T-helper 2 cell (primary cell): ENCODE measurements around the gene IDE.
A peak's percentile ranks its signal among the peaks of the same experiment; 100 is the strongest.
"Not testable (repeated sequence)": the region's sequence is repeated elsewhere in the genome, so short reads cannot be mapped to it uniquely, and the experiment has no call there.

Experiments used
- DNase-seq, 5 experiments: peaks; one replicate each; pipeline versions ENCODE4 v3.0.0 to v3.0.0-alpha.2; 2012 to 2022
- total RNA-seq, 2 donors: gene quantifications; one replicate each; lab custom pipeline; 2026; lab: John Stamatoyannopoulos, UW

IDE gene
- 46.1 to 62.8 reads per million in 2 donors for total RNA-seq

DNA sequence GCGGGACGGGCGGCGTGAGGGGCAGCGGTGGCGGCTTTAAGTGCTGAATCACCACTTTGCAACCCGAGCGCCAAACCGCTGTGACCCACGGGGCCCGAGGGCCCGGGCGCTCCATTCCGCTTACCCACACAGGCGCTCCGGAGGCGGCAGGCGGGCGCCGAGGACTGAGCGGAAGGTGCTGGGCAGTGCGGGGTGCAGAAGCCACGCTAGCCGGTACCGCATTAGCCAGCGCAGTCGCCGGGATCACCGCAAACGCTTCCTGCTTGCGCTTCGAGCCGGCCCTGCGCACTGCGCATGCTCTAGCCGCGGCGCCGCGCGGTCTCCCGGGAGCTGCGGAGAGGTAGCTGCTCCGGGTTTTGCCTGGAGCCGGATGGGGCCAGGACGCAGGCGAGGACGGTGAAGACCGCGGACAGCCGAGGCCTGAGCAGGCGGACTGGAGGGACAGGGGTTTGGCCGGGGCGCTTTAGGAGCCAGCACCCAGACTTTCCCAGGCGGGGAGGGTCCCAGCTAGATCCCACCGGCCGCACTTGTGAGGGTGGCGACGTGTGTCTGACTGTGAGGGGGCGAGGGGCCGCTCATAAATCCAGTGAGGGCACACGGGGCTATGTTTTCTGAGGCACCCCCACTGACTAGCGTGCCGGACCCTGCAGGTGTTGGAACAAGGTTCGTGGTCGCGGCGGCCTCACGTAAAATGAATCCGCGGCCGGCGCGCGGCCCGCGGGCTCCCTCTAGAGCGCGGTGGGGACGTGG lies at the start of gene IDE:
IDE (minus strand) TSS at position 296 of the 750 bp plus-strand sequence; CDS start at position 222, 74 bp downstream.
- peak; percentile 57 to 90 (median 71) for DNase-seq

GRCh38 chr10:92619368-92619767 lies 45.5 kb upstream of the IDE start:
- peak in 1 of 5 experiments; percentile 79 for DNase-seq

- no peak for DNase-seq
Observed at GRCh38 chr10:92615515-92615914, 41.6 kb upstream of the IDE start.

DNA sequence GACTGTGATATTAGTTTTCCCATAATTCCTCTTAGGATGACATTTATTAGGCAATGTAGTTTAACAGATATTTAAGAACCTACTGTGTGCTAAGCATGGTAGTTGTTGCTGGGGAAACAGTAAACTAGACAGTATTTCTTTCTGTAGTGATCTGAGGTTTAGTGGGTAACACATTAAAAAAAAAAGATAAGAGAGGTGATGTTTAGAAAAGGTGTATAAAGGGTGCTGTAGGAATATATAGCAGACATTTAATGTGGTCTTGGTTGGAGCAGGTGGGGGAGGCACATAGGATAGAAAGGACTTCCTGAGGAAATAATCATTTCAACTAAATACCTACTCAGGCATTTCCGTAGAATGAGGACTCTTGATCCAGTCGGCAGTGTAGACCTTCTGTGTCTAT lies 30.9 kb upstream of the IDE start:
- DNase-seq = no peak

- no peak for DNase-seq
Observed at GRCh38 chr10:92598321-92598720, 24.4 kb upstream of the IDE start.

GRCh38 chr10:92595505-92595904 lies 21.6 kb upstream of the IDE start:
- DNase-seq = no peak

- DNase-seq = peak in 1 of 5 experiments; percentile 75
Observed at GRCh38 chr10:92593619-92594588, 20.0 kb upstream of the IDE start.

DNA sequence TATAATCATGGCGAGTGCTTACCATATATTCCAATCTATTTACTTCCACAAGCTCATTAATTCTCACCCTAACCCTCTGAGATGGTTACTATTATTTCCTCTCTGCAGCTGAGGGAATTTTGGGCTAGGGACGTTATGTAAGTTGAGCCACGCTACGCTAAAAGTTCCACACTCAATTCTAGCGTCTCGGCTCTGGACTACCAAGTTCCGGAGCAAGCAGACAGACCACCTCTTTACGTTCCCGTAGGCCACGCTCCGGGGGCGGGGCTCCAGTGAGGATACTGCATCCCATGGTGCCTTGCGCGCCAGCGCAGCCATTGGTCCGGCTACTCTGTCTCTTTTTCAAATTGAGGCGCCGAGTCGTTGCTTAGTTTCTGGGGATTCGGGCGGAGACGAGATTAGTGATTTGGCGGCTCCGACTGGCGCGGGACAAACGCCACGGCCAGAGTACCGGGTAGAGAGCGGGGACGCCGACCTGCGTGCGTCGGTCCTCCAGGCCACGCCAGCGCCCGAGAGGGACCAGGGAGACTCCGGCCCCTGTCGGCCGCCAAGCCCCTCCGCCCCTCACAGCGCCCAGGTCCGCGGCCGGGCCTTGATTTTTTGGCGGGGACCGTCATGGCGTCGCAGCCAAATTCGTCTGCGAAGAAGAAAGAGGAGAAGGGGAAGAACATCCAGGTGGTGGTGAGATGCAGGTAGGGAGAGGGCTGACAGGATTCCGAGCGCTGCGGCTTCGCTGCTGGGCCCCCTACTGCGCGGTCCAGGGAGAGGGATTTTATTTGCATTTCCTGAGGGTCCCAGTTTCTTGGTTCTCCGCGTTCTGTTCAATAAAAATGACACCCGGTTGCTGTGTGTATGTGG lies 19.1 kb upstream of the IDE start, which contains the start of gene KIF11:
KIF11 (plus strand) TSS at position 370 of the 858 bp plus-strand sequence; CDS start at position 616, 246 bp downstream.
- DNase-seq = peak; percentile 88 to 98 (median 94)

- DNase-seq = peak; percentile 71 to 99 (median 87)
Observed at GRCh38 chr10:92591550-92592022, 17.7 kb upstream of the IDE start.

DNA sequence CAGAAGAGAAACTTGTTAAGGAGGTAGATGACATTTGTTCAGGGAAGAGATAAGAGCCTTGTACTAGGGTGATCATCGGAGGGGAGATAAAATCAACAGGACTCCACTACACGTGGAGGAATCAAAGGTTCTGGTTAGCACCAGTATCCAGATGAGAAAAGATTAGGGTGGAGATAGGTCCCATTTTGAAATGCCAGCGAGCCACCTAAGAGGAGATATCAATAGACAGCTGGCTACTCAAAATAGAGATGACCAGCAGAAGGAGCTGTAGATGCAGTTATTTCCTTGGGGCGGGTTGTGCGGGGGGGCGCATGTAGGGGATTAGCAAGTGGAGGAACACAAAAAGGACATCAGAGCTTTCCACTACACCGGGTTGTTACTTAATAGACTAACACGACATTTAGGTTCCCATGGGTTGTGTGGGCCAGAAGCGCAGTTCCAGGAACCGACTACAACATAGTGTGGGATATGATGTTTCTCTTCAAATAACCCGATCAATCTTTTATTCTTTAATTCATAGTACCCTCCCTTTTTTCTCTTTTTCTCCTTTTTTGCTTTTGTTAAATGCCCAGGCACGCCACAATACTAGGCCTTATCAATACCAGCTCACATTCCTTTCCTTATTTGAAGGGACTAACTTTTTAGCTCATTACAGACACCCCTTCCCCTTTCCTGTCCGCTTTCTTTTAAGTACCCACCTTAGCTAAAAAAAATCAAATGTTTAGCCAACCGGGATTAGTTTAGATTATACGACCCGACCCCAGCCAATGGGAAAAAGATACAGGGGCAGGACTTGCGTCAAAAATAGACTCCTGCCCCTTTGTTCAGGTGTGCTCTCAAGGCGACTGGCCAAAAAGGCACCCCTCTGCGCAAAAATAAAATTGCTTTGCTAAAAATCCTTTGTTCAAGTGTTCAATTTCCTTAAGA lies 17.0 kb upstream of the IDE start:
- peak in 2 of 5 experiments; percentile 8 to 38 for DNase-seq

- not testable (repeated sequence) for DNase-seq
Observed at GRCh38 chr10:92582347-92582746, 8.5 kb upstream of the IDE start.

- no peak for DNase-seq
Observed at GRCh38 chr10:92575961-92576360, 2.1 kb upstream of the IDE start.

- peak in 1 of 5 experiments; percentile 49 for DNase-seq
Observed at GRCh38 chr10:92574548-92575261, 812 bp upstream of the IDE start.

- peak in 4 of 5 experiments; percentile 11 to 71 (median 19) for DNase-seq
Observed at GRCh38 chr10:92573091-92573797, 649 bp downstream of the IDE start.

DNA sequence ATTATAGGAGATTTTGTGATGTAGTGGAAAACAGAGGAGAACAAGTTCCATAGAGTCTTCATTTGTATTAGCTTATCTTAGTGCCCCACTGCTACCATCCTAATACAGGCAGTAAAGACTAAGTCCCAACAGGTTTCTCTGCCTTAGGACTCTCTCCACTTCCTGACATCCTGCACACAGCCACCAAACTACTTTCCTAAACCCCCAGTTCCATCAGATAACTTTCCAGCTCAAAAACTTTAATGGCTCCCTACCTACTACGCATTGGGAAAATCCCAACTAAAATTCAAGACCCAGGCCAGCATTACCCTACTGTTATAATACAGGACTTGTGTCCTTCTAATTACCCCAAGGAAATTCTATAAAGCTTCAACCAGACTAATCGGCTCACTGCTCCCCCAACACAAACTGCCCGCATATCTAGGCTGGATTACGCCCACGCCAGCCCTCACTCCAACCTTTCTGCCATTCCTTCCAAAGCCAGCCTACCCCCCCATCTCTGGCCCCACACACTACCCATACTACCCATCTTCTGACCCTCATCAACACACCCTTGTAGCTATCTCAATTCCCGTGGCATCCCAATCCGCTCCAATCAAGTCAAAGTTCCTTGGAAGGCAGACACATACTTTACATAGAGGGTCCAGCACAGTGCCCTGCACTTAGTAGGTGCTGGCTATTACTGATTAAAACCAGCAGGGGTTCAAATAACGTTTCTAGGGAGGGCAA lies 1.4 kb downstream of the IDE start:
- DNase-seq = no peak

DNA sequence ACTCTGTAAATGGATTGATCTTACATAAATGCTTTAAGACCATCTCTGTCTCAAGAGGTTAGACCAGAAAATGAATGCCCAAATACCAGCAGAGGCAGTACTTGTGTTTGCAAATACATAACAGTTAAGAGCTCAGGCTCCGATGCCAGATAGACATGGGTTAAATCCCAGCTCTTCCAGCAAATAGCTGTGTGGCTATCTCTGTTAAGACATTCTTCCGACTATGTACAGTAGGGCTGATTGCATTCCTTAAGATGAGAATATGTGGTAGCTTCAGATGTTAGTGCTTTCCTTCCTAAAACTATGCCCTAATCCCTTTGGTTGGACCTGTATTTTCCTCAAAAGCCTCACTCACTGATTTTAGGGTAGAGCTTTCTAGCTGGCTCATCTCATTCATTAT lies 2.2 kb downstream of the IDE start:
- DNase-seq = no peak

DNA sequence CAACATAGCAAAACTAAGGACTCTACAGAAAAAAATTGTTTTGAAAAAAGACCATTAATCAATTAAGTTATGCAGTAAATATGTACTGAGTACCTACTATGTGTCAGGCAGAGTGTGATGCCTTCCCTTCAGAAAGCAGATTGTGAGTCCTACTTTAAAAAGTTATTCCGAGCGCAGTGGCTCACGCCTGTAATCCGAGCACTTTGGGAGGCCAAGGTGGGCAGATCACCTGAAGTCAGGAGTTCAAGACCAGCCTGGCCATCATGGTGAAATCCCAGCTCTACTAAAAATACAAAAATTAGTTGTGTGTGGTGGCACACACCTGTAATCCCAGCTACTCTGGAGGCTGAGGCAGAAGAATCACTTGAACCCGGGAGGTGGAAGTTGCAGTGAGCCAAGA lies 4.2 kb downstream of the IDE start:
- not testable (repeated sequence) for DNase-seq

DNA sequence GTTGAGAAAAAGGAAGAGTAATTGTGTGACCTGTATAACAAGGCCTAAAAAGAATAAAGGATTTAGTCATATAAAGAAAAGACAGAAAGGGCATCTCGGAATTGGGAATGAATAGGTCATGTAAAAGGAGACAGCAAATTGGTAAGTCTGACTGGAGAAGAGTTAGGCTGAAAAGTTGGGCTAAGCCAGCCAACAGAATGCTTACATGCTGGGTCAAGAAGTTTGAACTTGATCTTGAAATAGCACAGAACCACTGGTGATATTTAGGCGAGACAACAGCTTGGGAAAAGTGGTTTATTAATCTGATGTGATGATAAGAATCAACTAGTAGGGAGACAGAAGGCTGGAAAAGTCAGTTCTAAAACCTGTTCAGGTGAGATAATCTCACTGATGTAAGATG lies 4.8 kb downstream of the IDE start:
- DNase-seq = no peak
